Measurements from ENCODE around the gene LMX1A. TPM values are rescaled to one million over a fixed set of nuclear protein-coding genes. Genes with fewer than 3 reads are reported as not detected.

Gene LMX1A
- total RNA-seq, 4 donors from 2014 or later = 1.1 to 2.5 (median 1.8) TPM

GRCh38 chr1:165364568-165365133 is 8.1 kb upstream of the LMX1A start:
- Histone ChIP-seq H3K4me1 (no peaks in the 10 kb centered on the region), H3K9me3 (no peaks in the 10 kb centered on the region), H3K27ac (no peak overlapping the region), H3K27me3 (no peaks in the 10 kb centered on the region), H3K36me3 (no peaks in the 10 kb centered on the region), H3K4me3 (no peak overlapping the region)
- TF ChIP-seq, protein P1, sequence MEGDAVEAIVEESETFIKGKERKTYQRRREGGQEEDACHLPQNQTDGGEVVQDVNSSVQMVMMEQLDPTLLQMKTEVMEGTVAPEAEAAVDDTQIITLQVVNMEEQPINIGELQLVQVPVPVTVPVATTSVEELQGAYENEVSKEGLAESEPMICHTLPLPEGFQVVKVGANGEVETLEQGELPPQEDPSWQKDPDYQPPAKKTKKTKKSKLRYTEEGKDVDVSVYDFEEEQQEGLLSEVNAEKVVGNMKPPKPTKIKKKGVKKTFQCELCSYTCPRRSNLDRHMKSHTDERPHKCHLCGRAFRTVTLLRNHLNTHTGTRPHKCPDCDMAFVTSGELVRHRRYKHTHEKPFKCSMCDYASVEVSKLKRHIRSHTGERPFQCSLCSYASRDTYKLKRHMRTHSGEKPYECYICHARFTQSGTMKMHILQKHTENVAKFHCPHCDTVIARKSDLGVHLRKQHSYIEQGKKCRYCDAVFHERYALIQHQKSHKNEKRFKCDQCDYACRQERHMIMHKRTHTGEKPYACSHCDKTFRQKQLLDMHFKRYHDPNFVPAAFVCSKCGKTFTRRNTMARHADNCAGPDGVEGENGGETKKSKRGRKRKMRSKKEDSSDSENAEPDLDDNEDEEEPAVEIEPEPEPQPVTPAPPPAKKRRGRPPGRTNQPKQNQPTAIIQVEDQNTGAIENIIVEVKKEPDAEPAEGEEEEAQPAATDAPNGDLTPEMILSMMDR (IDR thresholded peaks at IDR 0.05) = no peak
- TF ChIP-seq POLR2A (IDR thresholded peaks at IDR 0.05) = no peak
- no peak for DNase-seq

DNA sequence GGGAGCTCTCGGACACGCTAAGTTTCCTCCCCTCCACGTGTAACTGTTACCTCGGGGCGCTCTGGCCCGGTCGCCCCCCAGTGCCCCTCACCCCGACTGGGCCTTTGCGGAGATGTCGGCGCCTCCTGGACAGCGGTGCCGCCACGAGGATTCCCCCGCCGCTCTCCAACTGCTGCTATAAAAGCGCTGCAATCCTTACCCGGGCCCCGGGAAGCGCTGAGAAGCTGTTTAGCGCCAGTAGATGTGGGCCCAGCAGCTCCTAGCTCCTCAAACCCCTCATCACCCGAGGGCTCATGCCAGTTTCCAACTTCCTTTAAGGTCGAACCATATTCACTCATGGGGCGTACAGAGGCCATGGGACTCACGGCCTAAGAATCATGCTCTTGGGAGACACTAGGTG is 361 bp upstream of the LMX1A start:
- no peak for DNase-seq
- peaks cover 0 to 45% of the 10 kb centered on the region in 2 donors for H3K27me3 ChIP-seq
- no peak for TF ChIP-seq POLR2A (IDR thresholded peaks at IDR 0.05)
- TF ChIP-seq, protein P1 (IDR thresholded peaks at IDR 0.05) = no peak

DNA sequence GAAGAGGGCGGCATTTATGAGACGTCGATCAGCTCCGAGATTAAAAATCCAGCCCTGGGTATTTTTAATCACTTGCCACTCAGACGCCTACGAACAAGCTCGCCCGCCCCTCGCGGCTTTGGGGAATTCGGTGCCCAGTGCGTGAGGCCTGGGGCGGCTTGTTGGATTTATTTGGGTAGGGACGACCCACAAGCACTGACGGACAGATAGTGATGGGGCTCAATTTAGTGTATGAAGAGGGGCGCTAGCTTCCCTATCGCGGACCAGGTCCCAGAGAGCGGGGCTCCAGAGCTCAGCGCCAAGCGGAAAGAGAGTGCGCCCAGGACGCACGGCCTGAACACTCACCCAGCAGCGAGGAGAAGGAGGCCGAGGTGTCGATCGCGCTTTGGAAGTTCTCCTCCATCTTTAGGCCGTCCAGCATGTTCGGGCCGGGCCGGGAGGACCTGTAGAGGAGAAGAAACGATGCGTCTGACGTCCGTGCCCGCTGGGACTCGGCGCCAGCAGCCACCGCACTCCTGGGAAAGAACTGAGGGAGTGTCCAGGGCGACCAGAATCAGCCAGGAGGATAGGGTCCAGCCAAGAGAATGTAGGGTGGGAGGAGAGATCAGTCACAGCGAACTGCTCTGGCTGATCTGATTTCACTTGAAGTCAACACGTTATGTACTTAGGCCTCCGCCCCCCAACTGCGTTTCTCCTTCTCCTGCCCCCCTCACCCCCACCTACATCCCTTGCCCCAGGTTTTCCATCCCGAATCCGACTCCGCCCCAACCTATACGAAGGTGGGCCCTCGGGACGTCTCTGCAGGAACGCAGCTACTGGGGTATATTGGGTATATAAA is 1.2 kb downstream of the LMX1A start:
- Histone ChIP-seq H3K4me1 (peaks cover 0 to 41% (median 2%) of the 10 kb centered on the region in 4 donors), H3K36me3 (no peaks in the 10 kb centered on the region), H3K9me3 (peaks cover 0 to 3% (median 0%) of the 10 kb centered on the region in 4 donors), H3K27me3 (peaks cover 0 to 54% of the 10 kb centered on the region in 2 donors), H3K27ac (no peak overlapping the region), H3K4me3 (peak overlapping the region in 2 of 4 donors; percentile 22 to 45)
- TF ChIP-seq POLR2A (IDR thresholded peaks at IDR 0.05) = no peak
- TF ChIP-seq, protein P1 (IDR thresholded peaks at IDR 0.05) = no peak
- DNase-seq = no peak

More for the DNA sequence above, 361 bp upstream of the LMX1A start:
- Histone ChIP-seq H3K27ac (no peak overlapping the region), H3K4me3 (peak overlapping the region in 2 of 4 donors; percentile 22 to 45), H3K36me3 (no peaks in the 10 kb centered on the region), H3K4me1 (peaks cover 0 to 41% (median 2%) of the 10 kb centered on the region in 4 donors), H3K9me3 (peaks cover 0 to 3% (median 0%) of the 10 kb centered on the region in 4 donors)

DNA sequence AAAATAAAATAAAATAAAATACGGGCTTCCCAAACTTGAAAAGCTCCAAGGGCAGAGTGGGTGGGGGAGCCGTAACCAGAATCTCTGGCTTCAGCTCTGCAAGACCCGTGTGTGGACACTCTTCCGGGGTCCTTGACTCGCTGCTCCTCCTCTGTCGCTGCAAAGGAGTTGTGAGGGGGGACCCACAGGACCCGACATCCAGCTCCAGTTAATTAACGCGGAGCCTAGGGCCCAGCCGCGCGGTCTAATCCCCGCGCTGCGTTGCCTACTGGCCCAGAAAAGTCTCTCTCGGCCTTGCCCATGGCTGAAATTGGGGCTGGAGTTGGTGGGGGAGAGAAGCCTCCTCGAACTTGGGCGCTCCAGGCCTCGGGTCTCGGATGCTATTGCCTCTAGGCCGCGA is 1.8 kb downstream of the LMX1A start:
- TF ChIP-seq POLR2A (IDR thresholded peaks at IDR 0.05) = no peak
- TF ChIP-seq, protein P1 (IDR thresholded peaks at IDR 0.05) = no peak
- Histone ChIP-seq H3K9me3 (peaks cover 0 to 3% (median 0%) of the 10 kb centered on the region in 4 donors), H3K36me3 (no peaks in the 10 kb centered on the region), H3K27ac (no peak overlapping the region), H3K4me1 (peaks cover 0 to 41% (median 2%) of the 10 kb centered on the region in 4 donors), H3K4me3 (no peak overlapping the region), H3K27me3 (peaks cover 0 to 58% of the 10 kb centered on the region in 2 donors)
- DNase-seq = no peak

- no peak overlapping the region for H3K4me3 ChIP-seq
- no peaks in the 10 kb centered on the region for H3K36me3 ChIP-seq
- no peak for DNase-seq
- peaks cover 0 to 3% (median 0%) of the 10 kb centered on the region in 4 donors for H3K9me3 ChIP-seq
- TF ChIP-seq POLR2A (IDR thresholded peaks at IDR 0.05) = no peak
- TF ChIP-seq, protein P1 (IDR thresholded peaks at IDR 0.05) = no peak
- no peak overlapping the region for H3K27ac ChIP-seq
- peaks cover 0 to 41% (median 2%) of the 10 kb centered on the region in 4 donors for H3K4me1 ChIP-seq
- peaks cover 0 to 58% of the 10 kb centered on the region in 2 donors for H3K27me3 ChIP-seq
Measured at GRCh38 chr1:165353731-165354671, 2.5 kb downstream of the LMX1A start.

All from Peyer's patch (tissue), 4 donors.